Measurements from ENCODE around the gene IVNS1ABP.
A peak's percentile ranks its signal among the peaks of the same experiment; 100 is the strongest.
"Not testable (repeated sequence)": the region's sequence is repeated elsewhere in the genome, so short reads cannot be mapped to it uniquely, and the experiment has no call there.

The IVNS1ABP gene

GRCh38 chr1:185328255-185328654 is 11.2 kb upstream of the IVNS1ABP start:
- no peak for DNase-seq

- DNase-seq, result no peak
Measured at GRCh38 chr1:185325413-185325812, 8.4 kb upstream of the IVNS1ABP start.

- DNase-seq, result no peak
Measured at GRCh38 chr1:185324118-185324517, 7.1 kb upstream of the IVNS1ABP start.

- DNase-seq, result no peak
Measured at GRCh38 chr1:185322636-185323035, 5.6 kb upstream of the IVNS1ABP start.

GRCh38 chr1:185321653-185322221 is 4.7 kb upstream of the IVNS1ABP start:
- DNase-seq, result not testable (repeated sequence)

- not testable (repeated sequence) for DNase-seq
Measured at GRCh38 chr1:185321104-185321503, 4.1 kb upstream of the IVNS1ABP start.

GRCh38 chr1:185319139-185319475 is 2.1 kb upstream of the IVNS1ABP start:
- DNase-seq, result no peak

- DNase-seq, result no peak
Measured at GRCh38 chr1:185318431-185319138, 1.5 kb upstream of the IVNS1ABP start.

GRCh38 chr1:185317886-185318310 is 855 bp upstream of the IVNS1ABP start:
- DNase-seq, result no peak

- DNase-seq, result peak; percentile 25 to 37
Measured at GRCh38 chr1:185316163-185317033, 645 bp downstream of the IVNS1ABP start.

GRCh38 chr1:185315445-185316071 is 1.5 kb downstream of the IVNS1ABP start:
- no peak for DNase-seq

- DNase-seq, result no peak
Measured at GRCh38 chr1:185314411-185314810, 2.6 kb downstream of the IVNS1ABP start.

- DNase-seq, result no peak
Measured at GRCh38 chr1:185312361-185313138, 4.5 kb downstream of the IVNS1ABP start.

- no peak for DNase-seq
Measured at GRCh38 chr1:185311589-185312225, 5.3 kb downstream of the IVNS1ABP start.

GRCh38 chr1:185309566-185309965 is 7.5 kb downstream of the IVNS1ABP start:
- no peak for DNase-seq

GRCh38 chr1:185308126-185308525 is 8.9 kb downstream of the IVNS1ABP start:
- DNase-seq, result no peak

- no peak for DNase-seq
Measured at GRCh38 chr1:185305419-185305818, 11.6 kb downstream of the IVNS1ABP start.

GRCh38 chr1:185300152-185300551 is 16.9 kb downstream of the IVNS1ABP start:
- DNase-seq, result no peak

- no peak for DNase-seq
Measured at GRCh38 chr1:185297982-185298381, 19.1 kb downstream of the IVNS1ABP start.

GRCh38 chr1:185295091-185295490 is 22.0 kb downstream of the IVNS1ABP start:
- DNase-seq, result no peak

GRCh38 chr1:185293967-185294542 is 23.0 kb downstream of the IVNS1ABP start:
- no peak for DNase-seq

- no peak for DNase-seq
Measured at GRCh38 chr1:185292237-185292636, 24.8 kb downstream of the IVNS1ABP start.
